ENCODE measurements around the gene IL10RB. TPM values are rescaled to one million over a fixed set of nuclear protein-coding genes. Genes with fewer than 3 reads are reported as not detected.

The IL10RB gene
- total RNA-seq, 1 experiment from 2014 or later: 3.1 TPM

- no peak overlapping the region for H2AK5ac ChIP-seq (ENCODE audit: insufficient read length, low read length)
- no peak overlapping the region for H3K56ac ChIP-seq (ENCODE audit: insufficient read length, low read depth, low read length)
- H2AFZ ChIP-seq (ENCODE audit: low read length): no peak overlapping the region
- H3K14ac ChIP-seq (ENCODE audit: insufficient read depth, low read length): no peak overlapping the region
- Mint-ChIP-seq H3K9me3 (peaks cover 15 to 24% of the 10 kb centered on the region in 2 experiments), H3K4me3 (no peak overlapping the region), H3K4me1 (no peaks in the 10 kb centered on the region), H3K27me3 (ENCODE audit: low read depth) (no peaks in the 10 kb centered on the region), H3K36me3 (ENCODE audit: insufficient read depth in 1 of 3, low read depth in 3 of 3) (peaks cover 22 to 53% (median 26%) of the 10 kb centered on the region in 3 experiments), H3K27ac (no peak overlapping the region)
- WGBS (ENCODE audit: extremely low coverage, insufficient read length, low lambda C conversion rate): no CpG with 5 or more reads among the region's 2 CpGs
- no peak overlapping the region for H2BK5ac ChIP-seq (ENCODE audit: insufficient read length, low read length)
- no peaks in the 10 kb centered on the region for H3K9me3 ChIP-seq (ENCODE audit: control insufficient read depth, low read depth, low read length)
- H2BK20ac ChIP-seq (ENCODE audit: low read depth, low read length, poor library complexity, severe bottlenecking): no peak overlapping the region
- H3K4ac ChIP-seq (ENCODE audit: low read depth, low read length): no peak overlapping the region
- no peak overlapping the region for H4K8ac ChIP-seq (replicated peaks; ENCODE audit: insufficient read length, low read depth, low read length)
- no peak overlapping the region for H2BK12ac ChIP-seq (ENCODE audit: insufficient read length, low read depth, low read length)
- no peaks in the 10 kb centered on the region for H3K23me2 ChIP-seq (ENCODE audit: insufficient read length, low read depth, low read length, poor library complexity, severe bottlenecking)
- no peak for DNase-seq
- TF ChIP-seq CTCF (conservative IDR thresholded peaks at IDR 0.05): no peak
- no peak overlapping the region for H4K5ac ChIP-seq (ENCODE audit: insufficient read length, low read depth, low read length)
- H2BK120ac ChIP-seq (ENCODE audit: low read depth, low read length, poor library complexity, severe bottlenecking): no peak overlapping the region
- no peak overlapping the region for H3K23ac ChIP-seq (ENCODE audit: insufficient read length, low read depth, low read length)
- H4K91ac ChIP-seq (ENCODE audit: insufficient read length, low read depth, low read length): no peak overlapping the region
- no peak overlapping the region for H3K27ac ChIP-seq (ENCODE audit: insufficient read length, low read depth, low read length)
- no peaks in the 10 kb centered on the region; the same call in 1 of the 2 replicates for H3K79me2 ChIP-seq (ENCODE audit: insufficient read depth, low read length)
- H3K27me3 ChIP-seq (ENCODE audit: insufficient read depth, low read length): no peaks in the 10 kb centered on the region
- H2BK15ac ChIP-seq (ENCODE audit: low read depth, low read length): no peak overlapping the region
- peaks cover 5% of the 10 kb centered on the region for H3K79me1 ChIP-seq (ENCODE audit: insufficient read depth, low read depth, low read length, poor library complexity, severe bottlenecking)
- no peak overlapping the region for H3K4me2 ChIP-seq (ENCODE audit: insufficient read depth, insufficient read length, low read length)
- no peaks in the 10 kb centered on the region for H3K4me1 ChIP-seq (ENCODE audit: insufficient read depth, low read length)
- H3K9ac ChIP-seq (ENCODE audit: extremely low read depth, insufficient read length, low read length): no peak overlapping the region
- H3T11ph ChIP-seq (ENCODE audit: low read length): no peak overlapping the region
- no peaks in the 10 kb centered on the region for H4K20me1 ChIP-seq (ENCODE audit: control insufficient read depth, insufficient read depth, insufficient read length)
- H3K18ac ChIP-seq (ENCODE audit: insufficient read length, low read depth, low read length): no peak overlapping the region
Measured at GRCh38 chr21:33334824-33335223, 68.7 kb downstream of the IL10RB start.

All from H9 (cell line).